A549 (cell line): Measurements from ENCODE around the gene UBE2K.

Experiments
- CTCF ChIP-seq: fragments of >200 bp; sonication (Bioruptor Twin); formaldehyde crosslinking; IDR thresholded peaks from 3 replicates; pipeline ENCODE4 v1.5.1; 2016
- E2F6 ChIP-seq: IDR thresholded peaks from 2 replicates; pipeline ENCODE4 v1.6.1; 2012; ENCODE audit warnings: low read depth, borderline replicate concordance
- EHMT2 ChIP-seq: fragments of 200-600 bp; sonication (generic); IDR thresholded peaks from 2 replicates; pipeline ENCODE4 v1.6.1; 2016; ENCODE audit warnings: antibody characterized with exemption, low read depth, mild to moderate bottlenecking, moderate library complexity
- ELK1 ChIP-seq: fragments of 150-350 bp; IDR thresholded peaks from 2 replicates; pipeline ENCODE4 v1.6.1; 2014; ENCODE audit warnings: low read depth, mild to moderate bottlenecking, low read length
- ESRRA ChIP-seq: fragments of 150-350 bp; IDR thresholded peaks from 2 replicates; pipeline ENCODE4 v1.6.1; 2014; ENCODE audit warnings: mild to moderate bottlenecking, low read length, borderline replicate concordance
- KDM5A ChIP-seq: fragments of 200-600 bp; sonication (generic); IDR thresholded peaks from 2 replicates; pipeline ENCODE4 v1.6.1; 2016; ENCODE audit warnings: antibody characterized with exemption, mild to moderate bottlenecking
- MAX ChIP-seq: IDR thresholded peaks from 2 replicates; pipeline ENCODE4 v1.6.1; 2012
- MAZ ChIP-seq: fragments of 150-350 bp; IDR thresholded peaks from 2 replicates; pipeline ENCODE4 v1.6.1; 2014; ENCODE audit warnings: antibody characterized with exemption, low read depth, low read length, borderline replicate concordance
- RCOR1 ChIP-seq: fragments of 150-350 bp; IDR thresholded peaks from 2 replicates; pipeline ENCODE4 v1.6.1; 2014; ENCODE audit warnings: antibody characterized with exemption, low read length, low read depth
- REST ChIP-seq: fragments of 200-600 bp; sonication (generic); IDR thresholded peaks from 2 replicates; pipeline ENCODE4 v1.6.1; 2016; ENCODE audit warnings: antibody characterized with exemption, mild to moderate bottlenecking, moderate library complexity
- RFX5 ChIP-seq: fragments of 450-650 bp; IDR thresholded peaks from 2 replicates; pipeline ENCODE4 v1.7.1; 2014; ENCODE audit warnings: antibody characterized with exemption, mild to moderate bottlenecking, moderate library complexity

- TF ChIP-seq EHMT2 = no peak
- no peak for TF ChIP-seq CTCF
- TF ChIP-seq ESRRA = no peak
- TF ChIP-seq RFX5 = no peak
- TF ChIP-seq MAX = no peak
- TF ChIP-seq ELK1 = no peak
- TF ChIP-seq E2F6 = no peak
- no peak for TF ChIP-seq RCOR1
- no peak for TF ChIP-seq REST
- TF ChIP-seq KDM5A = no peak
- TF ChIP-seq MAZ = no peak
Observed at GRCh38 chr4:39822662-39823061, 124.7 kb downstream of the UBE2K start.
